GM04503 (cell line): ENCODE results near the gene COL18A1.

Experiments
- DNase-seq: peaks from one replicate; pipeline ENCODE4 v3.0.0-alpha.2; 2012; ENCODE audit warnings: low read depth

The COL18A1 gene

GRCh38 chr21:45383111-45383614, 21.8 kb upstream of the COL18A1 start:
- no peak for DNase-seq

- no peak for DNase-seq
Measured at GRCh38 chr21:45383615-45384201, 21.3 kb upstream of the COL18A1 start.

DNA sequence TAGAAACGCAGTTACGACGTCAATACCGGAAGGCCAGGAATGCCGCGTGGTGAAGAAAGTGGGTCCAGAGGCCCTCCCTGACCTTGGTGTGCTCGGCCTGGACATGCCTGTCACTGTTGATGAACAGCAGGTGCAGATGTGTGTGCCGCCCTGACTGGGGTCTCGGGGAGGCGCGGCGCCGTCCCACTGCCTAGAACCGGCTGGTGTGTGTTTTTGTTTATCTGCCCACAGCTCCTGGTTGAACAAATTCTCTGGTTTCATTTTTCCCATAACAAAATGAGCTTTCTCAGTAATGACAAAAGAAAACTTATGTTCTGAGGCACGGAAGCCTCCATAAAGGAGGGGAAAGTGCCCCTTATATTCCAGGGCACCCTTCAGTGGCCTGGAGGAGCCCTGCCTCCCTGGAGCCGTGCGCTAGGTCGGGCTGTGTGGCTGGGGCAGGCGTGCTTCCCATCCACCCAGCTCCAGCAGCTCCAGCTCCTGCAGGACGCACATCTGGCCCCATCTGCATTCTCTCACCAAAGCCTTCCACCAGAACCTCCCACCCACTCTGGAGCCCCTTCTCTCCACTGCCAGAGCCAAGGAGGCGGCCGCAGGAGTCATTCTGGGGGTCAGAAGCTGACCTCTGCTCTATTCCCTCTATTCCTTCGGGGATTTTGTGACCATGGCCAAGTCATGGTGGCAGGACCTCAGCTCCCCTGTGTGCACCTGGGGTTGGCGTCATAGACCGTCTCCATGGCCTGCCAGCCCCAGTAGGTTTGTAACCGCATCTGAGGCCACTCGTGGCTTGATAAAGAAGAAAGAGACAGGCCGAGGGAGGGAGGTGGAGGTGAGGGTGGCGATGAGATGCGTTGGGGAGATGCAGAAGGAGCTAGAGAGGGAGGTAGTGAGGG, 20.1 kb upstream of the COL18A1 start:
- no peak for DNase-seq

- no peak for DNase-seq
Measured at GRCh38 chr21:45385549-45386050, 19.4 kb upstream of the COL18A1 start.

DNA sequence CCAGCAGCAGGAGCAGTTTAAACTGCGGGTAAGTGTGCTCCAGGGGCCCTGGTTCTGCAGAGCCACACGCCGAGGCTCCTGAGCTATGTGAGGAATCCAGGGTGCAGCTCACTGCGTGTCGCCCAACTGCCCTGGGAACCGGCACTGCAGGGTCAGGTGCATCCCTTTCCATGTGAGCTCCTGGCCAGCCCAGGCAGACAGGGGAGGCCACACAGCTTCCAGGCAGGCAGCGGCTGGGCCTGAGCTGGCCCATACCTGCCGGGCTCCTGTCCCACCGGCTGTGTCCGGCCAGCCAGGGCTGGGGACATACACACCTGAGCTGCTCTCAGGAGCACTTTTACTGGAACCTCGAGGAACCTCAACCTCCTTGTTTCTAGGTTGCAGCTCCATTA, 18.6 kb upstream of the COL18A1 start:
- no peak for DNase-seq

GRCh38 chr21:45386728-45387371, 18.1 kb upstream of the COL18A1 start:
- peak; percentile 78 for DNase-seq

DNA sequence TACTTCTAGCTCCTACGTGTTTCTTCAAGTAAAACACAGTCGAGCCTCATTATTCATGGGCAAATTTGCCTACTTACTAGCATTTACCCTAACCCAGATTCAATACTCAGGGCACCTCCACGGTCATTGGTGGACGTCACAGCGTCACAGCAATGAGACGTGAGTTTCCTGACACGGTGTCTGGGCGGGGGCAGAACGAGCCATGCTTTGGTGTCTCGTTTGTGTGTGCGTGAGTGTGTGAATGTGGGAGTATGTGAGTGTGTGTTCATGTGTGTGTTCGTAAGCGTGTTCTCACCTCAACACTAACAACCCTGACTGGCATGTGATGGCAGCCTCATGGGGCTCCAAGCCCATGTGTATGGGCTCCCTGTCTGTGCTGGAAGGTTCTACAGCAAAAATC, 17.5 kb upstream of the COL18A1 start:
- no peak for DNase-seq

DNA sequence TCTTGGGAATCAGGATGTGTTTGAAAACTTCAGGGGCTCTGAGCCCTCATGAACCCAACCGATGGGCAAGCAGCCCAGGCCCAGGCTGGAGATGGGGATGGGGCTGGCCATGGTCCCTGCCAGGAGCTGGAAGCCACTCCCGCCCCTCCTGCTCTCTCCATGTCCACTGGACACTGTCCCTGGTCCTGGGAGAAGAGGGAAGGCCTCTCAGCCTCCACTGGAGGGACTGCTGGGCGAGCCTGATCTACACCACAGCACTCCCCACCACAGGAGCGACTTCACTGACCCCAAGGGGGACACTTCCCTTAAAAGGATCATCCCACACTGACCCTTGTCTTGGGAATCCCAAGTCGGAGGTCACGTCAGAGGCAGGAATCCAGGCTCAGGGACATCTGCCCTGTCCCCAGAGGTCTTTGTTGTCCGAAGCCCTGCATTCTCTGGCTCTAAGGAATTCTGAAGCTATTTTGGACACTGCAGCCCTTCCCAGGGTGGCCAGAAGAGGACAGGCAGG, 16.9 kb upstream of the COL18A1 start:
- DNase-seq: no peak

- DNase-seq: no peak
Measured at GRCh38 chr21:45388611-45389296, 16.2 kb upstream of the COL18A1 start.

DNA sequence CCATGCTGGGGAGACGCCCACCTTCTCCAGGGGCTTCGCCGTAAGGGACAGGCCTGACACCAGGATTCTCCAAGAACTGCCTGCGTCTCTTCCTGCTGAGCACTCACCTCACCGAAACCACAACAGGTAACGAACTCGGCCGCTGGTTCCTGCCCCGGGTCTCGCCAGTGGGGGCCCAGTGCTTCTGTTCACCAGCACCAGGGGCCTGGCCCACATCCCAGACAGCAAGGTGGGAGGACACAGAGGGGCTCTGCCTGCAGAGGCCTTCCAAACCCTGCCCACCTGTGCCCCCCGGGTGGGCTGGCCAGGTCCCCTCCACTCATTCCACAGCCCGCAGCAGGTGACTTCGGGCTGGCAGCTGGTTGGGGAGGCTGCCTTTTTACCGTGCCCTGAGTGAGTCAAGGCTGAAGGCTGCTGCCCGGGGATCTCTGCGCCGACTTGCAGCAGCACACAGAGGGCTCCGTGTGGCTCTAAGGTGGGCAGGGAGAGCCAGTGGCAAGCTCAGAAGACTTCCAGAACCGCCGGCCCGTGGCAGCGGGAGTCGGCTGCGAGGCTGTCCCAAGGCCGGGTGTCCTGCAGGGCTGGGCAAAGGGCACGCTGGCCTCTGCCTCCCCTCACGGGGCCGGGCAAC, 14.7 kb upstream of the COL18A1 start:
- no peak for DNase-seq

DNA sequence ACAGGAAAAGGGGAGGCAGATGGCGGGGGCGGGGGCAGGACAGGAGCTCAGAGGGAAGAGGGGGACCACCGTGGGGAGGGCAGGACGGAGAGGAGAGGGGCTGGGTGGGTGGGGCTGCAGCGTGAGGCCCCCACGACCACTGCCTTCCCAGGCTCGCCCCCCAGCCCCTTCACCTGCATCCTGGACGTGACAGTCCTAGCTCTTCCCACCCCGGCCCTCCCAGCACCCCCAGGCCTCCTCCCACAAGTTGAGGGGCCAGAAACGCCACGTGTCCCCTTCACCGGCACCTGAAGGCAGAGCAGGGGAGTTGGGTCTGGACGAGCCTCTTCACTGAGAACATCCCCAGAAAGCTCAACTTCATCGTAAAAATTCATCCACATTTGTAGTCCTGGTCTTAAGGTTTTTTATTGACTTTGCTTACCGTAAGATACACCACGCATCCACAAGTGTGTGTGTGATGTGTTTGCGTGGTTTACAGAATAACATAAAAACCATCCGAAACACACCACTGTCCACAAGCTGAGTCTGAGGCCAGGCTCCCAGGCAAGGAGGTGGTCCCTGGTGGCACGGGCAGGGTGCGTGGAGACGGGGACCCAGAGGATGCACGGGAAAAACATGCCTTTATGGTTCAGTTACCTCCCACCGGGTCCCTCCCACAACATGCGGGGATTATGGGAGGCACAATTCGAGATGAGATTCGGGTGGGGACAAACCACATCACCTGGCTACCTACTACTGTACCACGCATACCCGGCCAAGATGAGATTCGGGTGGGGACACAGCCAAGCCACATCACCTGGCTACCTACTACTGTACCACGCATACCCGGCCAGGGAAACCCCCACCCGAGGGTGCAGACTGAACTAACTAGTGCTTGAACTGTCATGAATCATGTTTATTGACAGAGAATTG, 13.9 kb upstream of the COL18A1 start:
- DNase-seq: no peak

- no peak for DNase-seq
Measured at GRCh38 chr21:45391743-45392572, 13.0 kb upstream of the COL18A1 start.

DNA sequence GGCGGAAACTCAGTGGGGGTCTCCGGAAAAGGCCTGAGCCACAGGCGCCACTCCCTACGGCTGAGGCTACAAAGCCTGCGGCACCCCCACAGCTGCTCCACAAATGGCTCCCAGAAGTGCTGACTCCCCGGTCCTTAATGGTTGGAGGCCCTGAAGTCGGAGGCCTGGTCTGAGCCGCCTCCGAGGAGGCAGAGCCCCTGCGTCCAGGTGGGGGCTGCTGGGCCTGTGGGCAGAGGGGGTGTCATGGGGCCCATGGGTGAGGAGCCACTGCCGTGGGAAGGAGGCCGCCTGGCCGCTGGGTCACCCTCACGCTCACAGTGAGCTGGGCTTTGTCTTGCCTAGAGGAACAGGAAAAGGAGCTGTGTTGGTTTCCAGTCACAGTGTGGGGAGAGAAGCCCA, 12.4 kb upstream of the COL18A1 start:
- DNase-seq: no peak

DNA sequence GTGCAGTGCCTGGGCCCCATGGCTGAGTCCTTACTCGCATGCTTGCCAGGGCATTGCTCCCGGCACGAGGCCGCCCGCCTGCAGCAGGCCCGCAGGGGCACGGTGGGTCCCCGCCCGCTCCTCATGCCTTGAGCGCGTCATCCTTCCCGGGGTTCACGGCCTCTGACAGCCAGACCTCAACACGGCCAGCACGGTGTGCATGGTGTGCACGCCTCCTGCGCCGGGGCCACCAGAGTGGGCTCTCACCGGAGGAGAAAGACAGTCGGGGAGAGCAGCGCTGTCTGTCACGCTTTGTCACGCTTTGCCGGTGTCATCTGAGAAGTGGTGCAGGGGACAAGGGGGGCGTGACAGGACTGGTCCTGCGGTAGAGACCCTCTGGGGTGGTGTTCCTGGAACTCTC, 11.9 kb upstream of the COL18A1 start:
- no peak for DNase-seq

DNA sequence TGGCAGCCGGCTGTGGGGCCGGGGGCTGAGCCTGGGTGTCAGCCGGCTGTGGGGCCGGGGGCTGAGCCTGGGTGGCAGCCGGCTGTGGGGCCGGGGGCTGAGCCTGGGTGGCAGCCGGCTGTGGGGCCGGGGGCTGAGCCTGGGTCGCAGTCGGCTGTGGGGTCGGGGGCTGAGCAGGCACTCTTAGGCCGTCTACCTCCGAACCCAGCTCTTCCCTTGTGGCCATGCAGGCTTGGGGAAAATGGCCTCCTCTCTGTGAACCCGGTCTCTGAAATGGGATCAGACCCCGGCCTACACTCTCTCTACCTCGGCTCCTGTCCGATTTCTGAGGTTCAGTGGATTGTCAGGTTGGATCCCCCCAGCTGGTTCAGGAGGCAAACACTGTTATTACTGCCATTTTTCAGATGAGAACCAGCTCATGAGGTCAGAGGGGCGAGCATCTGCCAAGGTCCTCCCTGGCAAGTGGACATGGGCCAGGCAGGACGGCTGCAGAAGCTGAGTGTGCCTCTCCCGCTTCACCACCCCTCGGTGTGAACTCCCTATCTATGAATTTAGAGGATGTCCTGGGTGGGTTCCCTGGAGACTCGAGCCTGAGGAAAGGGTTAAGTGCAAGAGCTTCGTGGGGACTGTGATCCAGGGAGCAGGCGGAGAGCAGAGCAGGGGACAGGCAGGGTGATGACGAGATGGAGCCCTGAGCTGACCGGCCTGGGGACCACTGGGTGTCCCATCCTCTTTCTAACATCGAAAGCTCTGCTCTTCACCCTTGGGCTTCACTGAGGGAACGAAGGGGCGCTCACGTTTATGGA, 10.9 kb upstream of the COL18A1 start:
- DNase-seq: no peak

DNA sequence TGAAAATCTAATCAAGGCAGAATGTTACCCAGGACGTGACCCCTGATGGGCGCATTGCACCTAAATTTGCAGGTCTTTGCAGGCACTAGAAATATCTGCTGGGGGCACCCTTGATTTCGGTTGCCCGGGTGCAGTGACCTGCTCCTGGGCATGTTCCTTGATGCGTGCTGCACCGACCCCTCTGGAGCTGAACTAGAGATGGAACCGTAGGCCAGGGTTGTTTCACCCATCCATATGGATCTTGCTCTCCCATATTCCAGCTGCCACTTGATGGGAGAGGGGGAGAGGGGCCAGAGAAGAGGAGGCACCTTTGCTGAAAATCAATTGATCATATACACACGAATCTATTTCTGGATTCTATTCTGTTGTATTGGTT, 8.4 kb upstream of the COL18A1 start:
- DNase-seq: no peak

DNA sequence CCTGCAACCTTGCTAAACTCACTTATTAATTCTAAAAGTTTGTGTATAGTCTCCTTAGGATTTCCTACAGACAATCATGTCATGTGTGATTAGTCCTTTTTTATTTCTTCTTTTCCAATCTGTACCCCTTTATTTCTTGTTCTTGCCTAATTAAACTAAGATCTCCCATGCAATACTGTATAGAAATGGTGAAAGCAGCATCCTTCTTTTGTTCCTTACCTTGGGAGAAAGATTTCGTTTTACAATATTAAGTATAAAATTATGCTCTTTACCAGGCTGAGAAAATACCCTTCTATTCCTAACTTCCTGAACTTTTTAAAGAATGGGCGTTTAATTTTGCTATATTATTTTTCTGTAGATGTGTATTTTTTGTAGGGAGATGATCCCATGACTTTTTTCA, 7.6 kb upstream of the COL18A1 start:
- no peak for DNase-seq

GRCh38 chr21:45401054-45401518, 3.9 kb upstream of the COL18A1 start:
- no peak for DNase-seq
